ENCODE results near the gene JAKMIP2.
A peak's percentile ranks its signal among the peaks of the same experiment; 100 is the strongest.
"Not testable (repeated sequence)": the region's sequence is repeated elsewhere in the genome, so short reads cannot be mapped to it uniquely, and the experiment has no call there.

Gene JAKMIP2

GRCh38 chr5:147601652-147602051 lies 180.9 kb downstream of the JAKMIP2 start:
- no peak for DNase-seq (ENCODE audit: low read depth)

- DNase-seq (ENCODE audit: low read depth): no peak
These were observed 191.4 kb downstream of the JAKMIP2 start for GRCh38 chr5:147591120-147591519.

GRCh38 chr5:147590096-147590495 lies 192.4 kb downstream of the JAKMIP2 start:
- DNase-seq (ENCODE audit: low read depth): no peak

GRCh38 chr5:147586832-147587231 lies 195.7 kb downstream of the JAKMIP2 start:
- no peak for DNase-seq (ENCODE audit: low read depth)

- DNase-seq (ENCODE audit: low read depth): no peak
These were observed 196.3 kb downstream of the JAKMIP2 start for GRCh38 chr5:147586221-147586620.

GRCh38 chr5:147582272-147582671 lies 200.3 kb downstream of the JAKMIP2 start:
- not testable (repeated sequence) for DNase-seq (ENCODE audit: low read depth)

- DNase-seq (ENCODE audit: low read depth): not testable (repeated sequence)
These were observed 202.1 kb downstream of the JAKMIP2 start for GRCh38 chr5:147580418-147580817.

- peak; percentile 74 for DNase-seq (ENCODE audit: low read depth)
These were observed 204.1 kb downstream of the JAKMIP2 start for GRCh38 chr5:147578228-147579024.

GRCh38 chr5:147576646-147577535 lies 205.6 kb downstream of the JAKMIP2 start:
- DNase-seq (ENCODE audit: low read depth): no peak

GRCh38 chr5:147575598-147575997 lies 206.9 kb downstream of the JAKMIP2 start:
- no peak for DNase-seq (ENCODE audit: low read depth)

- no peak for DNase-seq (ENCODE audit: low read depth)
These were observed 209.3 kb downstream of the JAKMIP2 start for GRCh38 chr5:147573211-147573610.

GRCh38 chr5:147568710-147569406 lies 213.7 kb downstream of the JAKMIP2 start:
- no peak for DNase-seq (ENCODE audit: low read depth)

GRCh38 chr5:147567917-147568598 lies 214.5 kb downstream of the JAKMIP2 start:
- no peak for DNase-seq (ENCODE audit: low read depth)

- no peak for DNase-seq (ENCODE audit: low read depth)
These were observed 217.0 kb downstream of the JAKMIP2 start for GRCh38 chr5:147565524-147565923.

GRCh38 chr5:147564124-147564486 lies 218.4 kb downstream of the JAKMIP2 start:
- DNase-seq (ENCODE audit: low read depth): no peak

- DNase-seq (ENCODE audit: low read depth): no peak
These were observed 218.9 kb downstream of the JAKMIP2 start for GRCh38 chr5:147563466-147564123.

GRCh38 chr5:147561435-147561834 lies 221.1 kb downstream of the JAKMIP2 start:
- no peak for DNase-seq (ENCODE audit: low read depth)

GRCh38 chr5:147560718-147561331 lies 221.7 kb downstream of the JAKMIP2 start:
- DNase-seq (ENCODE audit: low read depth): no peak

GRCh38 chr5:147559749-147560148 lies 222.8 kb downstream of the JAKMIP2 start:
- DNase-seq (ENCODE audit: low read depth): no peak

GRCh38 chr5:147558826-147559225 lies 223.7 kb downstream of the JAKMIP2 start:
- DNase-seq (ENCODE audit: low read depth): peak; percentile 70

All from fibroblast of the conjunctiva (primary cell).